Fibroblast of skin of back (primary cell): ENCODE data around the gene GLB1L3.
A peak's percentile ranks its signal among the peaks of the same experiment; 100 is the strongest.

Experiments
- DNase-seq: peaks from one replicate; pipeline ENCODE4 v3.0.0-alpha.2; 2013

The GLB1L3 gene

DNA sequence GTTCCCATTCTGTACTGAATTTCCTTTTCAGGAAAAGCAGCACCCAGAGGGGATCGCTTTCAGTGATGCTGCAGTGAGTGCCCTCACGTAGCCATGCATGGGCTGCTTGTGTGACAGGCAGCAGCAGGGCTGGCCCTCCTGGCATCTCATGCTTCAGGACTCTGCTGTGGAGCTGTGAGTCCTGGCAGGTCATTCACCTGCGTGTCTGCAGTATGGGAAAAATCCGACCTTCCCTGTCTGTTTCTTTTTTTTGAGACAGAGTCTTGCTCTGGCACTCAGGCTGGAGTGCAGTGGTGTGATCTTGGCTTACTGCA lies 69.0 kb downstream of the GLB1L3 start:
- DNase-seq, result no peak

- DNase-seq, result no peak
Measured at GRCh38 chr11:134346101-134346975, 70.2 kb downstream of the GLB1L3 start.

GRCh38 chr11:134346976-134347350 lies 70.8 kb downstream of the GLB1L3 start:
- DNase-seq, result no peak

DNA sequence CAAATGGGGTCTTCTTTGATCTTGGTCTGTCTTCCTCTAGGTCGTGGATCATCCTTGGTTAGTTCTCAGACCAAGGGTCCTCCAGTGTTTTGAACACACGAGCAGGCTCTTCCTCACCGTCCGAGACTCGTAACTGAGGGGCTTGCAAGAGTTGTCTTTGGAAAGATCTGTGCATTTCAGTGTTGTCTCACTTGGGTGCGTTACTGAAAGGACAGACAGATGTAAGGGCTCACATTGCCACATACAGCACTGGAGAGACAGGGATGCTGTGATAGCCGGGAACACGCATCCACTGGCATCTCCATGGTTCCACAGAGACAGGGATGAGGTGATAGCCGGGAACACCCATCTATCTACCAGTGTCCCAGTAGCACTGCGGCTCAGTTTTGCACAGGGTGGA lies 71.3 kb downstream of the GLB1L3 start:
- no peak for DNase-seq

- DNase-seq, result no peak
Measured at GRCh38 chr11:134349109-134349801, 73.1 kb downstream of the GLB1L3 start.

- no peak for DNase-seq
Measured at GRCh38 chr11:134349802-134350355, 73.7 kb downstream of the GLB1L3 start.

DNA sequence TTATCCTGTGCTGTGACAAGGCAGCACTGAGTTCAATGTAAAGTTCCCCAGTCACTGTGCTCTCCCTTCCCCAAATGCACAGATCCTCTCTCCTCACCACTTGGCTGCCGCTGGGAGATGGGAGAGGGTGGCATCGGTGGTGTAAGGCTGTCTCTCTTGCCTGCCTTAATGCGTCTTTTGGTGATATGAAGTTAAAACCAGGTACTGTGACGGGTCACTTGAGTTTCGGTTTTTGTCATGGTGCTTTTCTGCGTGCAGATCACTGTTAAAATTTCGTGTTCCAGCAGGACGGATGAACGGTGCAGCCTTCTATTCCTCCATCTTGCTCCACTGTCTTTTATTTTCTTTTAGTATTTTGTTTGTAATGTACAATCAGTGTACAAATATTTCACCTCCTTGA lies 74.2 kb downstream of the GLB1L3 start:
- DNase-seq, result no peak

- DNase-seq, result no peak
Measured at GRCh38 chr11:134352111-134352510, 75.9 kb downstream of the GLB1L3 start.

DNA sequence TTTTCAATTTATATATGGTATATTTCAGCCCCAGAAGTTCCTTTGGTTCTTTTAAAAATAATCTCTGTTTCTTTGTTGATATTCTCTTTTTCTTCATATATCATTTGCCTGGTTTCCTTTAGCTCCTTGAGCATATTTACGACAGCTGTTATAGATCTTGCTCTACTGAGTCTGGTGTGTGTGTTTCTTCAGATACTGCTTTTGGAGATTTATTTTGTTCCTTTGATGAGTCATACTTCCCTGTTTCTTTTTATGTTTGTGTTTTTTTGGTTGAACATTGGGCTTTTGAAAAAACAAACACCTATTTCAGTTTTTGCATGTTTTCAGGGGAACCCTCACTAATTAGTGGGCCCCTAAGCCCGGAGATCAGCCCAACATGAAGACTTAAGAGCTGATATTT lies 79.0 kb downstream of the GLB1L3 start:
- no peak for DNase-seq

GRCh38 chr11:134355656-134356055 lies 79.5 kb downstream of the GLB1L3 start:
- DNase-seq, result no peak

DNA sequence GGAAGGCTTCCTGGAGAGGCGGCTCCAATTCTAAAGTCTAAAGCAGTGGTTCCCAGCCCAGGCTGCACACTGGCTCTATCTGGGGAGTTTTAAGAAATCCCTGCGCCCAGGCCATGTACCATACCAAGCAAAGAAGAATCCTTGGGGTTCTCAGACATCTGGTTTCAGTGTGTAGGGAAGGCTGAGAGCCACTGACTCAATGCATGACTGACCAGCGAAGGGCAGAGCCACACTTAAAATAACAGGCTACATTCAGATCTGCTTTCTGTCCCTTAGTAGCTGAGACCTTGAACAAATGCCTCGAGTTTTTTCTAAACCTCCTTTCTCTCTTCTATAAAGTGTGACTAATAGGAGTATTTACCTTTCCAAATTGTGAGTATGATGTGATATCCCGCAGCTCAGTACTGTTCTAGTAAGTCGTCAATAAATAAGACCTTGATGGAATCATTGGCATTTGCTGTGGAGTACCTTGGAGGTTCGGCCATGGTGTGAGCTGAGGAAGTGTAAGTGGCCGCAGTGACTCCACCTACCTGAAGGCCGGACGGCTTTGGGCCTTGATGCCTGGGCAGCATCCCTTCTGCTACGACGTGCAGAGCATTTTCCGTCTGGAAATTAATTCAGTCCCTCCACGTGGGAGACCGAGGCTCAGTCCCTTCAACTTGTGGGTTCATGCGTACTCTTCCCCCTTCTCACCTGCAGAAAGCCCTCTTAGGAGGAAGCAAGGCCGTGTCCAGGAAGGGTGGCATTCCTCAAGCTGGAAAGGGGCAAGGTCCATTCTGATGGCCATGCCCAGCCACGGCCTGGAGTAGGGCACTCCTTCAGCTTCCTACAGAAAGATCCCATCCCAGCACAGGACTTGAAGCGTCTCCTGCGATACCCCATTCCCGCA lies 80.7 kb downstream of the GLB1L3 start:
- no peak for DNase-seq

GRCh38 chr11:134357545-134357839 lies 81.3 kb downstream of the GLB1L3 start:
- no peak for DNase-seq

- DNase-seq, result no peak
Measured at GRCh38 chr11:134358165-134358855, 82.1 kb downstream of the GLB1L3 start.

DNA sequence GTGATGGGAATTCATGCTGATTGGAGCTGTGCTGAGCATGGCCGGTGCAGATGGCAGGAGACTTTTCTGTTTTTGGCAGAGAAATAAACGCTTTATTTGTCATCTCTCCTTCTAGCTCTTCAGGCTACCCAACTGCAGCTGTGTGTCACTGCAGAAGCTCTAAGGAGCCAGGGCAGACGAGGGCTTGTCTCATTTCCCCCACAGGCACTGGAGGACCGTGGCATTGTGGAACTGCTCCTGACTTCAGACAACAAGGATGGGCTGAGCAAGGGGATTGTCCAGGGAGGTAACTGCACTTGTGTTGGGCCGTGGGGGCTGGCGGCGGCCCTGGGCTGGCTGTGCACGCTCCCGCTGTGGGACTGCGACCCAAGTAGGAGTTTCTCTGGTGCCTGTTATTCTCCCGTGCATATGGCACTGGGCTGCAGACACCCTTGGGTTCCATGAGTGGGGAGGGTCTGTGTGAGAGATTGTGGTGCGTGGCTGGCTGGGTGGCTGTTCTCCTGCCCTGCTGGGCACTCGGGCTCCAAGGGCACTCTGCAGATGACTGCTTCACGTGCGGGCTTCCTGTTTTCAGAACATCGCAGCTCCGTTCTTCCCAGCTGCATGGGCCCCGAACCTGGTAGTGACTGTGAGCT lies 82.8 kb downstream of the GLB1L3 start:
- no peak for DNase-seq

DNA sequence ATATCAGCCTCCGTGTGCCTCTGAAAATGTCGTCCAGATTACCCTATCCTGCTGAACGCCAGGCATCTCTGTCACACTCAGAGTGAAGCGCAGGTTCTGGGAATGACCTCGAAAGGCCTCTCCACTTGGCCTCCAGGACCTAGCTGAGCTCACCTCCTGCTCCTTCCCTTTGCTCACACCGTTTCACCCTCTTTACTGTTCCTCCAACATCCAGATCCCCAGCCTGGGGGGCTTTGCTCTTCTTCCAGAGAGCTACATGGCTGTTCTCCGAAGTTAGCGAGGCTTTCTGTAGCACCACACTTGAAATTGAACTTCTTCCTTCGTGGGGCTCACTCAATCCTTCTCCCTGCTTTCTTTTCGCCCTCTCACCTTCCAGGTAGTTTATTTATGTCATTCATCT lies 83.5 kb downstream of the GLB1L3 start:
- DNase-seq, result no peak

DNA sequence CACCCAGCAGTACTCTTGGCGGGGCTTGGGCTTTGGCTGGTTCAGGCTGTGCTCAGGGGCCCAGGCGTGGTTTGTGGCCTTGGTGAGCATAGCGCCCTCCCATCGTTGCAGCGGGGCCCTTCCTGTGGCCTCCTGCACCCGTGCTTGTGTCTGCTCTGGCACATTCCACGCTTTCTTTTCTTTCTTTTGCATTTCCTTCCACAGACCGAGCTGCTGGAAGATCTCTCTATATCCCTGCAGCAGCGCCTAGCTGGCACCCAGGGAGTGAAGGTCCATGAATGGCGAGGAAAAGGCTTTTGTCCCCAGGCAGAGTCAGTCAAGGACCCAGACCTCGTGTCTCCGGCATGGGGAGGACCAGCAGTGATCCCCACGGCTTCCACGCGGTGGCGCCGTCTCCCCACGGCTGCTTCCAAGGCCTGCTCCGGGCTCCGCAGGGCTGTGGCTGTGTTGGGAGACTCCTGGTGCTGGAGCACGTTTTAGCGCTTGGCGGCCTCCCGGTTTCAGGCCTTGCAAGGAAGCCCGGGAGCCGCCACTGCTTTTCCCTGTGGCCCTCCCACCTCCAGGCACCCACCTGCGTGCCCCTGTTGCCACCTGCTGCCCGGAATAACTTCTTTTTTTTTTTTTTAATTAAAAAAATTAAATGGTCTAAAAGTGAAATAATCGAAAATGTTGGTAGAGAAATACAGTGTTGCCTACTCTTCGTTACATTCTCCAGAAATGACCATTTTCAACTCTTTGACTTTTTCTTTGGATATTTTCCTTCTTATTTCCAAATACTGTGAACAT lies 84.1 kb downstream of the GLB1L3 start:
- peak; percentile 63 for DNase-seq

DNA sequence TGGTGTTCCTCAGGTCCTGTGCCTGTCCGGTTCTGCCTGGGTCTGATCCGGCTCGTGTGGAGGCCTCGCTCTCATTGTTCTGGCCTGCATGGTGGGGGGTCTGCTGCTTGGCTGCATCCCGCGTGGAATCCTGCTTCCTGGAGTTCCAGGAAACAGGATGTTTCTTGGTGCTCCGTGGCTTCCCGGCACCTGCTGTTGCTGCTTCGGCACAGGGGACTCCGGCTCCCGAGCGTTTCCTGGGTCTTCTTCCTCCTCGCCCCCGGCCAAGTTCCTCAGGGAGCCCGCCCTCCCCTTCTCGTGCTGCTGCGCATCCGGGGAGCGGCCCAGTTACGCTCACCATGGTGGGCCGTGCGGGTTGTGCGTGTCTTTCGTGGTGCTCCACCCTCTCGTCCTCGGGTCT lies 85.5 kb downstream of the GLB1L3 start:
- DNase-seq, result no peak

DNA sequence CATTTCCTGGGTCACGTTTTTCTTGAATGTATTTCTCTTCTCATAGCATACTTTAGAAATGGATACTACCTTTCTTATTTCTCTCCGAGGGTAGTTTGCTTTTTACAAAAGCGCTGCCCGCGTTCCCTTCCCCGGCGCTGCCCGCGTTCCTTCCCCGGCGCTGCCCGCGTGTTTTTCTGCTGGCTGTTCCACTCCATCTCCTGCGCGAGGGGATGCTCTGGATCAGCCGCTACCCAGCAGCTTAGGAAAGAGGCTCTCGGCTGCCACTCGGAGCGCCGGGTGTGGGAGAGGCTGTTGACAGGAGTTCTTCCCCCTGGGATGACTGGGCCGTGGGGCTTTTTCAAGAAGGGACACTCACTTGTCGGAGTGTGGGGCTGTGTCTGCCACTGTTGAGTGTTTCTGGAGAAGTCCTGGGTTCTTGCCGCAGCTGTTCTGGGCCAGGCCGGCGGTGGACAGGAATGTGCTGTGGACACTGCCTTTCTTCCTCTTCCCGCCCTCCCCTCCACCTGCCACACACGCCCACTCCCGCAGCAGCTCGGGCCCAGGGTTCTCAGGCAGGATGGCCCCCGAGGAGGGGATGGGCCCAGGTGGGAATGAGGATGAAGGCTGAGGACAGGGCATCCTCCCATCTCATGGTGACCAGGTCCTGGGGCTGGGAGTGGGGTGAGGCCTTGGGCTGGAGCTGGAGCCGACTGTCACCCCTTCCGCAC lies 86.2 kb downstream of the GLB1L3 start:
- DNase-seq, result no peak

DNA sequence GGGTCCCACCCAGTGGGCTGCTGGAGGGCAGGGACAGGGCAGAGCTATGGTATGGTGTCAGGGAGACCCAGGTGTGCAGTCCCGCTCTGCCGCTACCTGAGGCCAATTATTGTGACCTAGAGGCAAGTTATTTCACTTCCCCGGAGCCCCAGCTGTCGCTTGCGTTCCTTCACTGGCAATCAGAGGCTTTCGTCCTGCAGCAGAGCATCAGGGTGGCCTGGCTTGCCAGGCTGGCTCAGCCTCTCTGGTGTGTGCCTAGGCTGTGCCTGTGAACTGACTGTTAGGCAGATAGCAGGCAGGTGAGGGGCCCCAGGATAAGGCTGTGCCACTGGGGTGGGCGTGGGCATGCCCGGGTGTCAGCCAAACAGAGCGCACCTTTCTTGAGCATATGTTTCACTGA lies 87.0 kb downstream of the GLB1L3 start:
- DNase-seq, result no peak

GRCh38 chr11:134363592-134363991 lies 87.4 kb downstream of the GLB1L3 start:
- no peak for DNase-seq

DNA sequence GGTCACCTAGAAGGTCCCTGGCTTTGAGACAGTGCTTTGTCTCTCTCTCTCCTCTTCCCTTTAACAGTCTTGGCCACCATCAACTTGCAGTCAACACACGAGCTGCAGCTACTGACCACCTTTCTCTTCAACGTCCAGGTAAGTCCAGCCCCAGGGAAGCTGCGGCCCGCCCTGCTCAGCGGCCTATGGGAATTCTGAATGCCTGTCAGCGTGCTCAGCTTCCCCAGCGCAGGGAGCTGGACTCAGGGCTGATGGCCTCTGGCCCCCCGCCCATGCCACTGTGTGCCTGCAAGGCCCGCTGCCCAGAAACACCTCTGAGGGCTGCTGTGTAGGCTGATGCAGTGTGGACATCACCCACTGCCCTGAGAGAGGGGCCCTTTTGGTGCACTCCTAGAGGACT lies 88.1 kb downstream of the GLB1L3 start:
- DNase-seq, result no peak
